ENCODE measurements around the gene PDLIM7. TPM values are rescaled to one million over a fixed set of nuclear protein-coding genes. Genes with fewer than 3 reads are reported as not detected.

PDLIM7 gene
- total and polyA plus RNA-seq, 10 of the 15 experiments (the other 5 are each of a cell fraction or from before 2014, with no cell fraction given) = 0.82 to 36.6 (median 19.3) TPM

DNA sequence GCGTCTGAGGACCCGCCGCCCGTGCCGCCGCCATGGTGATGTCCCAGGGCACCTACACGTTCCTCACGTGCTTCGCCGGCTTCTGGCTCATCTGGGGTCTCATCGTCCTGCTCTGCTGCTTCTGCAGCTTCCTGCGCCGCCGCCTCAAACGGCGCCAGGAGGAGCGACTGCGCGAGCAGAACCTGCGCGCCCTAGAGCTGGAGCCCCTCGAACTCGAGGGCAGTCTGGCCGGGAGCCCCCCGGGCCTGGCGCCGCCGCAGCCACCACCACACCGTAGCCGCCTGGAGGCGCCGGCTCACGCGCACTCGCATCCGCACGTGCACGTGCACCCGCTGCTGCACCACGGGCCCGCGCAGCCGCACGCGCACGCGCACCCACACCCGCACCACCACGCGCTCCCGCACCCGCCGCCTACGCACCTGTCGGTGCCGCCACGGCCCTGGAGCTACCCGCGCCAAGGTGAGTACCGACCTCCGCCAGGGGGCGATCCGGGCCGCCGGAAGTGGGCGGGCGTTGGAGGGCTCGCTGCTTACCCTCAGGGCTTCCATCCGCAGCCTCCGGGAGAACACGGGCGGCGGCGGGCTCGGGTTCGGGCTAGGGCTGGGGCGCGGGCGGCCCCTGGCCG is 42.3 kb downstream of the PDLIM7 start (continued):
- TF ChIP-seq, protein P1, sequence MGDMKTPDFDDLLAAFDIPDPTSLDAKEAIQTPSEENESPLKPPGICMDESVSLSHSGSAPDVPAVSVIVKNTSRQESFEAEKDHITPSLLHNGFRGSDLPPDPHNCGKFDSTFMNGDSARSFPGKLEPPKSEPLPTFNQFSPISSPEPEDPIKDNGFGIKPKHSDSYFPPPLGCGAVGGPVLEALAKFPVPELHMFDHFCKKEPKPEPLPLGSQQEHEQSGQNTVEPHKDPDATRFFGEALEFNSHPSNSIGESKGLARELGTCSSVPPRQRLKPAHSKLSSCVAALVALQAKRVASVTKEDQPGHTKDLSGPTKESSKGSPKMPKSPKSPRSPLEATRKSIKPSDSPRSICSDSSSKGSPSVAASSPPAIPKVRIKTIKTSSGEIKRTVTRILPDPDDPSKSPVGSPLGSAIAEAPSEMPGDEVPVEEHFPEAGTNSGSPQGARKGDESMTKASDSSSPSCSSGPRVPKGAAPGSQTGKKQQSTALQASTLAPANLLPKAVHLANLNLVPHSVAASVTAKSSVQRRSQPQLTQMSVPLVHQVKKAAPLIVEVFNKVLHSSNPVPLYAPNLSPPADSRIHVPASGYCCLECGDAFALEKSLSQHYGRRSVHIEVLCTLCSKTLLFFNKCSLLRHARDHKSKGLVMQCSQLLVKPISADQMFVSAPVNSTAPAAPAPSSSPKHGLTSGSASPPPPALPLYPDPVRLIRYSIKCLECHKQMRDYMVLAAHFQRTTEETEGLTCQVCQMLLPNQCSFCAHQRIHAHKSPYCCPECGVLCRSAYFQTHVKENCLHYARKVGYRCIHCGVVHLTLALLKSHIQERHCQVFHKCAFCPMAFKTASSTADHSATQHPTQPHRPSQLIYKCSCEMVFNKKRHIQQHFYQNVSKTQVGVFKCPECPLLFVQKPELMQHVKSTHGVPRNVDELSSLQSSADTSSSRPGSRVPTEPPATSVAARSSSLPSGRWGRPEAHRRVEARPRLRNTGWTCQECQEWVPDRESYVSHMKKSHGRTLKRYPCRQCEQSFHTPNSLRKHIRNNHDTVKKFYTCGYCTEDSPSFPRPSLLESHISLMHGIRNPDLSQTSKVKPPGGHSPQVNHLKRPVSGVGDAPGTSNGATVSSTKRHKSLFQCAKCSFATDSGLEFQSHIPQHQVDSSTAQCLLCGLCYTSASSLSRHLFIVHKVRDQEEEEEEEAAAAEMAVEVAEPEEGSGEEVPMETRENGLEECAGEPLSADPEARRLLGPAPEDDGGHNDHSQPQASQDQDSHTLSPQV (IDR thresholded peaks at IDR 0.05) = peak; percentile 89; the same call in 1 of the 2 replicates
- TF ChIP-seq RBBP5 (conservative IDR thresholded peaks at IDR 0.05) (no peak), STAT3 (IDR thresholded peaks at IDR 0.05; ENCODE audit: low read depth, low read length) (no peak), STAT1 (conservative IDR thresholded peaks at IDR 0.05) (no peak), SMAD5 (IDR thresholded peaks at IDR 0.05; ENCODE audit: low read depth) (no peak), SIN3A (IDR thresholded peaks at IDR 0.05; ENCODE audit: low read depth, low read length) (0 out of 2 replicates have a peak, but pooled peaks have one; percentile 17), POLR2AphosphoS2 (IDR thresholded peaks at IDR 0.05; ENCODE audit: low read depth, low read length) (no peak), JUND (IDR thresholded peaks at IDR 0.05; ENCODE audit: low read depth, low read length) (0 out of 2 replicates have a peak, but pooled peaks have one; percentile 6), NBN (IDR thresholded peaks at IDR 0.05) (0 out of 2 replicates have a peak, but pooled peaks have one; percentile 17), HDAC2 (IDR thresholded peaks at IDR 0.05) (no peak), SUPT20H (IDR thresholded peaks at IDR 0.05; ENCODE audit: borderline replicate concordance, control insufficient read depth, low read depth, low read length) (no peak), MEF2A (IDR thresholded peaks at IDR 0.05; ENCODE audit: insufficient read depth, low read depth, low read length) (no peak), PAX5 (IDR thresholded peaks at IDR 0.05; ENCODE audit: borderline replicate concordance, low read depth, low read length) (peak; percentile 28; the same call in 1 of the 2 replicates), SIX5 (IDR thresholded peaks at IDR 0.05; ENCODE audit: low read depth, low read length, severe bottlenecking) (no peak), IKZF2 (IDR thresholded peaks at IDR 0.05) (peak in 1 of 2 experiments; percentile 43; a peak in 1 of 4 replicates), ETV6 (conservative IDR thresholded peaks at IDR 0.05 in 1 of 2, IDR thresholded peaks at IDR 0.05 in 1 of 2; ENCODE audit: borderline replicate concordance in 1 of 2, low read depth in 1 of 2) (no peak; a peak in 1 of 4 replicates), RB1 (IDR thresholded peaks at IDR 0.05; ENCODE audit: borderline replicate concordance) (peak; percentile 33; the same call in 1 of the 2 replicates), FOXM1 (IDR thresholded peaks at IDR 0.05; ENCODE audit: low read depth, low read length) (no peak), NR2F1 (conservative IDR thresholded peaks at IDR 0.05) (peak; percentile 35; the same call in 1 of the 2 replicates)
- TF ChIP-seq, protein P2, sequence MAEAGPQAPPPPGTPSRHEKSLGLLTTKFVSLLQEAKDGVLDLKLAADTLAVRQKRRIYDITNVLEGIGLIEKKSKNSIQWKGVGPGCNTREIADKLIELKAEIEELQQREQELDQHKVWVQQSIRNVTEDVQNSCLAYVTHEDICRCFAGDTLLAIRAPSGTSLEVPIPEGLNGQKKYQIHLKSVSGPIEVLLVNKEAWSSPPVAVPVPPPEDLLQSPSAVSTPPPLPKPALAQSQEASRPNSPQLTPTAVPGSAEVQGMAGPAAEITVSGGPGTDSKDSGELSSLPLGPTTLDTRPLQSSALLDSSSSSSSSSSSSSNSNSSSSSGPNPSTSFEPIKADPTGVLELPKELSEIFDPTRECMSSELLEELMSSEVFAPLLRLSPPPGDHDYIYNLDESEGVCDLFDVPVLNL (IDR thresholded peaks at IDR 0.05; ENCODE audit: low read depth, low read length) = peak; percentile 24; the same call in 1 of the 2 replicates
- TF ChIP-seq, protein P3, sequence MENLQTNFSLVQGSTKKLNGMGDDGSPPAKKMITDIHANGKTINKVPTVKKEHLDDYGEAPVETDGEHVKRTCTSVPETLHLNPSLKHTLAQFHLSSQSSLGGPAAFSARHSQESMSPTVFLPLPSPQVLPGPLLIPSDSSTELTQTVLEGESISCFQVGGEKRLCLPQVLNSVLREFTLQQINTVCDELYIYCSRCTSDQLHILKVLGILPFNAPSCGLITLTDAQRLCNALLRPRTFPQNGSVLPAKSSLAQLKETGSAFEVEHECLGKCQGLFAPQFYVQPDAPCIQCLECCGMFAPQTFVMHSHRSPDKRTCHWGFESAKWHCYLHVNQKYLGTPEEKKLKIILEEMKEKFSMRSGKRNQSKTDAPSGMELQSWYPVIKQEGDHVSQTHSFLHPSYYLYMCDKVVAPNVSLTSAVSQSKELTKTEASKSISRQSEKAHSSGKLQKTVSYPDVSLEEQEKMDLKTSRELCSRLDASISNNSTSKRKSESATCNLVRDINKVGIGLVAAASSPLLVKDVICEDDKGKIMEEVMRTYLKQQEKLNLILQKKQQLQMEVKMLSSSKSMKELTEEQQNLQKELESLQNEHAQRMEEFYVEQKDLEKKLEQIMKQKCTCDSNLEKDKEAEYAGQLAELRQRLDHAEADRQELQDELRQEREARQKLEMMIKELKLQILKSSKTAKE (IDR thresholded peaks at IDR 0.05; ENCODE audit: low read depth, poor library complexity, severe bottlenecking) = no peak
- TF ChIP-seq, protein P4, sequence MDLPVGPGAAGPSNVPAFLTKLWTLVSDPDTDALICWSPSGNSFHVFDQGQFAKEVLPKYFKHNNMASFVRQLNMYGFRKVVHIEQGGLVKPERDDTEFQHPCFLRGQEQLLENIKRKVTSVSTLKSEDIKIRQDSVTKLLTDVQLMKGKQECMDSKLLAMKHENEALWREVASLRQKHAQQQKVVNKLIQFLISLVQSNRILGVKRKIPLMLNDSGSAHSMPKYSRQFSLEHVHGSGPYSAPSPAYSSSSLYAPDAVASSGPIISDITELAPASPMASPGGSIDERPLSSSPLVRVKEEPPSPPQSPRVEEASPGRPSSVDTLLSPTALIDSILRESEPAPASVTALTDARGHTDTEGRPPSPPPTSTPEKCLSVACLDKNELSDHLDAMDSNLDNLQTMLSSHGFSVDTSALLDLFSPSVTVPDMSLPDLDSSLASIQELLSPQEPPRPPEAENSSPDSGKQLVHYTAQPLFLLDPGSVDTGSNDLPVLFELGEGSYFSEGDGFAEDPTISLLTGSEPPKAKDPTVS (IDR thresholded peaks at IDR 0.05; ENCODE audit: low read depth, low read length) = no peak

Data from GM12878 (cell line).